Measurements from ENCODE around the gene NUDT14.

Gene NUDT14

DNA sequence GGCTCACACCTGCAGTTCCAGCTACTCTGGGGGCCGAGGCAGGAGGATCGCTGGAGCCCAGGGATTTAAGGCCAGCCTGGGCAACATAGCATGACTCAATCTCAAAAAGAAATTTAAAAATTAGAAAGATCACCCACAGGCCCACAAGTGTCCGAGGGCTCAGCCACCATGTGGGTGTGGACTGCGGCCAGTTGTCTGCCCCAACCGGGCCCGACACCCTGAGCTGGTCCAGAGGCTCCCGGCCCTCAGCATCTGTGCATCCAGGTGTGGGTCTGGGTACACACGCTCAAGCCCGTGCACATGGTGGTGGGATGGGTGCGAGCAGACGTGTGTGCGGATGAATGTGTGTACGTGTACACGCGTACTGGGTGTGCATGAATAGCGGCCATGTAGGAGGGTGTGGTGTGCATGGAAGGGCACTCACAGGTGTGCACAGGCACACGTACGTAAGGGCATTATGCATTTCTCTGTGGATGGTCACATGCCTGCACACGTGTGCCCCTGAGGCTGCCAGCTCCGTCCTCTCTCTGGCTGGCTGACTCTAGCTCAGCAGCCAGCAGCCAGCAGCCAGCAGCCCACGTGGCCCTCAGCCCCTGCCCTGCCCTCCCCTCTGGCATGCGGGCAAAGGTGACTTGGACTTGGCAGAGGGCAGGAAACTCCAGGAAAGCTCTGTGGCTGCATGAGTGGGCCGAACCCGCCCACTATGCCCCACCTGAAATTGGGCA lies 23.3 kb upstream of the NUDT14 start:
- WGBS (ENCODE audit: insufficient coverage), result 69% methylated on average over 20 of the region's 24 CpGs
- Histone ChIP-seq H3K27ac (ENCODE audit: insufficient read depth in 1 of 2, low read depth in 1 of 2, low read length in 2 of 2, poor library complexity in 1 of 2, severe bottlenecking in 2 of 2) (no peak overlapping the region), H3K36me3 (ENCODE audit: control insufficient read depth in 4 of 4, insufficient read depth in 4 of 4, low read length in 3 of 4) (peaks cover 0 to 6% (median 3%) of the 10 kb centered on the region in 4 experiments), H3K4me3 (ENCODE audit: control insufficient read depth in 1 of 7, extremely low read depth in 1 of 7, insufficient read depth in 4 of 7, low read depth in 2 of 7, low read length in 6 of 7) (no peak overlapping the region), H3K4me1 (ENCODE audit: control extremely low read depth in 1 of 4, control insufficient read depth in 4 of 4, insufficient read depth in 4 of 4, low read length in 3 of 4) (peaks cover 0 to 54% (median 37%) of the 10 kb centered on the region in 4 experiments), H3K9me3 (ENCODE audit: control extremely low read depth in 1 of 5, control insufficient read depth in 4 of 5, insufficient read depth in 2 of 5, low read depth in 1 of 5, low read length in 4 of 5) (no peaks in the 10 kb centered on the region), H3K27me3 (replicated peaks in 2 of 5; ENCODE audit: control insufficient read depth in 4 of 5, insufficient read depth in 5 of 5, low read length in 4 of 5) (peaks cover 0 to 16% (median 3%) of the 10 kb centered on the region in 5 experiments)
- peak in 2 of 3 donors; percentile 37 to 58 for DNase-seq
- ChIA-PET CTCF (interaction anchor here (0.6 to 15.1 kb wide), 8 partner anchors 9 to 150 kb away, joined by 3 to 248 read pairs (median 4); partner anchors contain the start of genes BRF1, JAG2 and NUDT14), POLR2A (interaction anchor here (1.1 to 1.5 kb wide), 3 partner anchors 86 to 118 kb away, joined by 3 read pairs; no protein-coding TSS in a partner anchor)

DNA sequence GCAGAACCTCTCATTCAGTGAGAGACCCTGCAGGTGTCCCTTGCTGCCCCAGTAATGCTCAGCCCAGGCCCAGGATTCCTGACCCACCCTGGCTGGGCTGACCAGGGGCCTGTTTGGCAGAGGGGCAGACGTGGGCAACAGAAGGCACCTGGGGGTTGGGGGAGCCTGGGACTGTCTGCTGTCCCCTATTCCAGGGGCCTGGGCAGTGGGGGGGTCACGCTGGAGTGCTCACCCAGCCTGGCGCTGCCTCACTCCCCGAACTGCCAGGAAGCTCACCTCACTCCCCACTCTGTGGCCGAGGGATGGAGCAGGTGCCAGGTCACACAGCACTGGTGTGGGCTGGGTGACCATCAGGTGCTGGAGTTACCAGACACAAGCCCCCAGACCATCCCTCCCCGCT lies 22.6 kb upstream of the NUDT14 start:
- H3K4me1 ChIP-seq (ENCODE audit: control extremely low read depth in 1 of 4, control insufficient read depth in 4 of 4, insufficient read depth in 4 of 4, low read length in 3 of 4), result peaks cover 0 to 54% (median 40%) of the 10 kb centered on the region in 4 experiments
- WGBS (ENCODE audit: insufficient coverage), result 90% methylated on average over 4 of the region's 6 CpGs
- no peak for DNase-seq

DNA sequence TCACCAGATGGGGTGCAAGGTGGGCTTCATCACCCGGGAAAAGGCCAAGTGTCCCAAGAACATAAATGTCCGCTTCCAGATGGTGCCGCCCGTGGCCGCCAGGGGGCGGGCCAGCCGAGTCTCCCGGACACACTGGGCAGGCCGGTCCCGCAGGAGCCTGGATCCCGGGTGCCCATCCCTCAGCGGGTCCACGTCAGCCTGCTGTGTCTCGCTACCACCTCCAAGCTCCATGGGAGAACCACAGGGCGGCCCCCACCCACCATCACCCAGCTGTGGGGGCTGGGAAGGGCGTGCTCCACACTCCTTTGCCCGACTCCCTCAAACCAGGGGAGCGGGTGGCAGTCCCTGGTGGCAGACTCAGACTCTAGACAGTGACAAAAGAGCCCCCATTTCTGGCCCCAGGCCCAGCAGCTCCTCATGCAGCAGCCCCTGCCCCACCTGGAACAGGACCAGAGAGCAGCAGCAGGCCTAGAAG lies 22.0 kb upstream of the NUDT14 start:
- Histone ChIP-seq H3K36me3 (ENCODE audit: control insufficient read depth in 4 of 4, insufficient read depth in 4 of 4, low read length in 3 of 4) (no peaks in the 10 kb centered on the region), H3K4me1 (ENCODE audit: control extremely low read depth in 1 of 4, control insufficient read depth in 4 of 4, insufficient read depth in 4 of 4, low read length in 3 of 4) (peaks cover 0 to 54% (median 40%) of the 10 kb centered on the region in 4 experiments), H3K27me3 (replicated peaks in 2 of 5; ENCODE audit: control insufficient read depth in 4 of 5, insufficient read depth in 5 of 5, low read length in 4 of 5) (peaks cover 0 to 28% (median 11%) of the 10 kb centered on the region in 5 experiments), H3K9me3 (ENCODE audit: control extremely low read depth in 1 of 5, control insufficient read depth in 4 of 5, insufficient read depth in 2 of 5, low read depth in 1 of 5, low read length in 4 of 5) (no peaks in the 10 kb centered on the region), H3K4me3 (ENCODE audit: control insufficient read depth in 1 of 7, extremely low read depth in 1 of 7, insufficient read depth in 4 of 7, low read depth in 2 of 7, low read length in 6 of 7) (no peak overlapping the region), H3K27ac (ENCODE audit: insufficient read depth in 1 of 2, low read depth in 1 of 2, low read length in 2 of 2, poor library complexity in 1 of 2, severe bottlenecking in 2 of 2) (no peak overlapping the region)
- DNase-seq, result peak in 2 of 3 donors; percentile 53 to 55
- ChIA-PET CTCF (interaction anchor here (0.9 to 15.1 kb wide), 11 partner anchors 11 to 430 kb away, joined by 3 to 248 read pairs (median 4); partner anchors contain the start of genes JAG2 and NUDT14), POLR2A (interaction anchor here (1.1 kb wide), 1 partner anchor 88 kb away, joined by 3 read pairs; no protein-coding TSS in a partner anchor)
- WGBS (ENCODE audit: insufficient coverage), result 9% methylated on average over 17 of the region's 18 CpGs

More for the DNA sequence above, 22.6 kb upstream of the NUDT14 start:
- POLR2A ChIA-PET, result interaction anchor here (1.1 kb wide), 1 partner anchor 87 kb away, joined by 3 read pairs; no protein-coding TSS in a partner anchor
- H3K4me3 ChIP-seq (ENCODE audit: control insufficient read depth in 1 of 7, extremely low read depth in 1 of 7, insufficient read depth in 4 of 7, low read depth in 2 of 7, low read length in 6 of 7), result no peak overlapping the region
- CTCF ChIA-PET, result interaction anchor here (0.9 to 15.1 kb wide), 7 partner anchors 10 to 431 kb away, joined by 3 to 248 read pairs (median 4); partner anchors contain the start of genes JAG2 and NUDT14
- H3K27me3 ChIP-seq (replicated peaks in 2 of 5; ENCODE audit: control insufficient read depth in 4 of 5, insufficient read depth in 5 of 5, low read length in 4 of 5), result peaks cover 0 to 22% (median 8%) of the 10 kb centered on the region in 5 experiments
- no peaks in the 10 kb centered on the region for H3K9me3 ChIP-seq (ENCODE audit: control extremely low read depth in 1 of 5, control insufficient read depth in 4 of 5, insufficient read depth in 2 of 5, low read depth in 1 of 5, low read length in 4 of 5)
- H3K36me3 ChIP-seq (ENCODE audit: control insufficient read depth in 4 of 4, insufficient read depth in 4 of 4, low read length in 3 of 4), result no peaks in the 10 kb centered on the region
- no peak overlapping the region for H3K27ac ChIP-seq (ENCODE audit: insufficient read depth in 1 of 2, low read depth in 1 of 2, low read length in 2 of 2, poor library complexity in 1 of 2, severe bottlenecking in 2 of 2)

DNA sequence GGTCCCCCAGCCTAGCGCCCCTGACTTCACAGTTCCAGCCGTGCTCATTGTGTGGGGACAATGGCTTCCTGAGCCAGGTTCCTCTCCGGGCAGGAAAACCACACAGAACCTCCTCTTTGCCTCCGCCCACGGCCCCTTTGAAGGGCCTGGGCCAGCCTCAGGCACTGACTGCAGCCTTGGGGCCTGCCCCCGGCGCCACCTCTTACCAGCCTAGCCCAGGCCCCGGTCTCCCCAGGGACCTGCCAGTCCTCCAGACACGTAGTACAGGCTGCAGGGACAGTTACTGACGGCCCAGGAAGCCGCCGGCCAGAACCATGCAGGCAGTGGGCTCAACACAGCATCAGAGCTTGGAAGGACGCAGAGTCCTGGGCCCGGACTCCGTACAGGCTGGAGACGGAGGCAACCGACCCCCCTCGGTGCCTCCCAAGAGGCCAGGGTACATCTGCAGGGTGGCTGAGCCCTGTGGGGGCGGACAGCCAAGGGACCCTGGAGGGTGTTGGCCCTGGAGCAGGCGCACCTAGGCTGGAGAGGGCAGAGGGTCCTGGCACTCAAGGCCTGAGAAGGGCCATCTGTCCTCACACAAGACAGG lies 20.9 kb upstream of the NUDT14 start:
- Histone ChIP-seq H3K9me3 (ENCODE audit: control extremely low read depth in 1 of 5, control insufficient read depth in 4 of 5, insufficient read depth in 2 of 5, low read depth in 1 of 5, low read length in 4 of 5) (no peaks in the 10 kb centered on the region), H3K4me1 (ENCODE audit: control extremely low read depth in 1 of 4, control insufficient read depth in 4 of 4, insufficient read depth in 4 of 4, low read length in 3 of 4) (peaks cover 0 to 62% (median 44%) of the 10 kb centered on the region in 4 experiments), H3K36me3 (ENCODE audit: control insufficient read depth in 4 of 4, insufficient read depth in 4 of 4, low read length in 3 of 4) (no peaks in the 10 kb centered on the region), H3K27ac (ENCODE audit: insufficient read depth in 1 of 2, low read depth in 1 of 2, low read length in 2 of 2, poor library complexity in 1 of 2, severe bottlenecking in 2 of 2) (no peak overlapping the region), H3K27me3 (replicated peaks in 2 of 5; ENCODE audit: control insufficient read depth in 4 of 5, insufficient read depth in 5 of 5, low read length in 4 of 5) (peaks cover 0 to 39% (median 15%) of the 10 kb centered on the region in 5 experiments), H3K4me3 (ENCODE audit: control insufficient read depth in 1 of 7, extremely low read depth in 1 of 7, insufficient read depth in 4 of 7, low read depth in 2 of 7, low read length in 6 of 7) (peak overlapping the region in 5 of 7 experiments; percentile 16 to 56 (median 36))
- POLR2A ChIA-PET, result no interaction called here
- peak; percentile 67 to 90 (median 85) for DNase-seq
- CTCF ChIA-PET, result interaction anchor here (1.0 to 15.1 kb wide), 16 partner anchors 12 to 150 kb away, joined by 3 to 248 read pairs (median 4); partner anchors contain the start of genes BTBD6, JAG2 and NUDT14
- WGBS (ENCODE audit: insufficient coverage), result 17% methylated on average over 19 of the region's 20 CpGs

DNA sequence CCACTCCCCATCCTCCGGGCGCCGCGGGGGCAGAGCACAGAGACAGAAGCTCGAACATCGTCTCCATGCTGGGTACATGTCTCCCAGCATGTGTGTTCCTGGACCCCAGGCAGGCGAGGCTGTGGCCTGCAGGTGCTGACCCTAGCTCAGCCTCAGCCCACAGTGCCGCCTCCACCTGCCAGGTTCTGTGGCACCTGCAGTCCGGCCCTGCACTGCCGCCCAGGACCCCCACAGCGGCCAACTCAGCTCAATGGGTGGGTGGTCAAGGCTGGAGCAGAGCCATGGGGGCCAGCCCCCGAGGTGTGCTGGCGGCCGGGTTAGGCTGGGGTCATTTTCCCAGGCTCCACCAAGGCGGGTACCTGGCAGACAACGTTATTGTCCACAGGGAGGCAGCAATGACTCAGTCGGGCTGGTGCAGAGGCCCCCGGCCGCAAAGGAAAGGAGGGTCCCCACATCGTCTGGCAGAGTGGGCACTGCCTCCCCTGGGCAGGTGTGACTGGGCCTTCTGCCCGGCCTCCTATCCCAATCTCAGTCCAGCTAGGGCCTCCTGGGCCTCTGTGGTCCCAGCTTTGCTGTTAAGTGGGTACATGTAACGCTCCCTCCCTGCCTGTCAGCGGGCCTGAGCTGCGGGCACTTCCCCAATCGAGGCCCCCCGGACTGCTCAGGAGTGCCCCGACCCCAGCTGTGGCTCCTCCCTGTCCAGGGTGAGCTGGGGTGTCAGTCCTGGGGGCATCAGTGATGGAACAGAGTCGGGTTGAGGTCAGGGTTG lies 20.2 kb upstream of the NUDT14 start:
- Histone ChIP-seq H3K36me3 (ENCODE audit: control insufficient read depth in 4 of 4, insufficient read depth in 4 of 4, low read length in 3 of 4) (no peaks in the 10 kb centered on the region), H3K9me3 (ENCODE audit: control extremely low read depth in 1 of 5, control insufficient read depth in 4 of 5, insufficient read depth in 2 of 5, low read depth in 1 of 5, low read length in 4 of 5) (no peaks in the 10 kb centered on the region), H3K4me3 (ENCODE audit: control insufficient read depth in 1 of 7, extremely low read depth in 1 of 7, insufficient read depth in 4 of 7, low read depth in 2 of 7, low read length in 6 of 7) (peak overlapping the region in 4 of 7 experiments; percentile 16 to 56 (median 40)), H3K4me1 (ENCODE audit: control extremely low read depth in 1 of 4, control insufficient read depth in 4 of 4, insufficient read depth in 4 of 4, low read length in 3 of 4) (peaks cover 0 to 68% (median 51%) of the 10 kb centered on the region in 4 experiments), H3K27me3 (replicated peaks in 2 of 5; ENCODE audit: control insufficient read depth in 4 of 5, insufficient read depth in 5 of 5, low read length in 4 of 5) (peaks cover 0 to 46% (median 15%) of the 10 kb centered on the region in 5 experiments), H3K27ac (ENCODE audit: insufficient read depth in 1 of 2, low read depth in 1 of 2, low read length in 2 of 2, poor library complexity in 1 of 2, severe bottlenecking in 2 of 2) (no peak overlapping the region)
- WGBS (ENCODE audit: insufficient coverage), result 39% methylated on average over 25 of the region's 28 CpGs
- DNase-seq, result peak in 1 of 3 donors; percentile 90
- CTCF ChIA-PET, result interaction anchor here (0.9 to 15.1 kb wide), 16 partner anchors 12 to 151 kb away, joined by 3 to 248 read pairs (median 4); partner anchors contain the start of genes BTBD6, JAG2 and NUDT14
- POLR2A ChIA-PET, result no interaction called here

DNA sequence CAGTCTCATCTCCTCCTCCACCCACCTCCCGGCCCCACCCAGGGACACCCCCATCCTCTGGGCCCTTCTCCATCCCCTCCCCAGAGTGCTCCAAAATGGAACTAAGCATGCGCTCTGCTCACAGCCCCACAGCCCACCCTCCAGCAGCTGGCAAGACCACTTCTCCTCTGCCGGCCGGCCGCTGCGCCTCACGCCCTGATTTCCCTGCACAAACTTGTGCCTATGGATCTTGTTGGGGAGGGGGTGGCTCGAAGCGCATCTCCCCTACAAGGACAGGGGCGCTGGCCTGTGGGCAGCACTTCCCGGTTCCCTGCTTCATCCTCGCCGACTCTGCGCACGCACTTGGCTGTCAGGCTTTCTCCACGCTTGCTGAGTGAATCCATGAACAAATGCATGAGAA lies 19.5 kb upstream of the NUDT14 start:
- Histone ChIP-seq H3K27me3 (replicated peaks in 2 of 5; ENCODE audit: control insufficient read depth in 4 of 5, insufficient read depth in 5 of 5, low read length in 4 of 5) (peaks cover 0 to 53% (median 19%) of the 10 kb centered on the region in 5 experiments), H3K27ac (ENCODE audit: insufficient read depth in 1 of 2, low read depth in 1 of 2, low read length in 2 of 2, poor library complexity in 1 of 2, severe bottlenecking in 2 of 2) (no peak overlapping the region), H3K9me3 (ENCODE audit: control extremely low read depth in 1 of 5, control insufficient read depth in 4 of 5, insufficient read depth in 2 of 5, low read depth in 1 of 5, low read length in 4 of 5) (no peaks in the 10 kb centered on the region), H3K36me3 (ENCODE audit: control insufficient read depth in 4 of 4, insufficient read depth in 4 of 4, low read length in 3 of 4) (no peaks in the 10 kb centered on the region), H3K4me3 (ENCODE audit: control insufficient read depth in 1 of 7, extremely low read depth in 1 of 7, insufficient read depth in 4 of 7, low read depth in 2 of 7, low read length in 6 of 7) (peak overlapping the region in 1 of 7 experiments; percentile 36), H3K4me1 (ENCODE audit: control extremely low read depth in 1 of 4, control insufficient read depth in 4 of 4, insufficient read depth in 4 of 4, low read length in 3 of 4) (peaks cover 0 to 71% (median 58%) of the 10 kb centered on the region in 4 experiments)
- 60% methylated on average over 13 of the region's 16 CpGs for WGBS (ENCODE audit: insufficient coverage)
- ChIA-PET POLR2A (no interaction called here), CTCF (interaction anchor here (0.9 to 15.1 kb wide), 8 partner anchors 11 to 152 kb away, joined by 3 to 248 read pairs (median 5); partner anchors contain the start of genes JAG2 and NUDT14)
- DNase-seq, result no peak
